WTC11 (cell line): Measurements from ENCODE around the gene MASP1. TPM values are rescaled to one million over a fixed set of nuclear protein-coding genes. Genes with fewer than 3 reads are reported as not detected.

Experiments used
- ATAC-seq: fragments of 200-7000 bp; cut with Tn5 transposase; 2 replicates; pipeline ENCODE4 v1.10.0; 2021; ENCODE audit warnings: mild to moderate bottlenecking, moderate library complexity
- CTCF ChIA-PET: fragments of 300-600 bp; sonication (Branson Sonifier 250); formaldehyde crosslinking; loops from one replicate; lab custom pipeline; 2021; ENCODE audit warnings: antibody characterized with exemption; lab: Charles Lee
- POLR2A ChIA-PET: fragments of 350-600 bp; sonication (Branson Sonifier 250); formaldehyde crosslinking; loops from one replicate; lab custom pipeline; 2021; ENCODE audit warnings: antibody characterized with exemption; lab: Charles Lee
- DNase-seq: peaks from one replicate; pipeline ENCODE4 v3.0.0; 2021; ENCODE audit warnings: low spot score
- H3K27ac Mint-ChIP-seq: 2 replicates; pipeline ENCODE4 v1.8.0; 2021; ENCODE audit warnings: mixed read lengths
- H3K27me3 Mint-ChIP-seq: 2 replicates; pipeline ENCODE4 v1.8.0; 2021; ENCODE audit warnings: low read depth, mild to moderate bottlenecking, moderate library complexity, mixed read lengths
- H3K36me3 Mint-ChIP-seq: 2 replicates; pipeline ENCODE4 v1.8.0; 2021; ENCODE audit warnings: mixed read lengths
- H3K4me1 Mint-ChIP-seq: 2 replicates; pipeline ENCODE4 v1.8.0; 2022; ENCODE audit warnings: mixed read lengths
- H3K4me3 Mint-ChIP-seq: 2 replicates; pipeline ENCODE4 v1.8.0; 2021; ENCODE audit warnings: mild to moderate bottlenecking, moderate library complexity, mixed read lengths
- H3K9me3 Mint-ChIP-seq: 2 replicates; pipeline ENCODE4 v1.8.0; 2021; ENCODE audit warnings: mixed read lengths
- GABPB1 ChIP-seq: sonication (generic); formaldehyde crosslinking; IDR thresholded peaks from 2 replicates; pipeline ENCODE4 v1.8.1; 2023; ENCODE audit warnings: mild to moderate bottlenecking, missing genetic modification reagents
- GTF2I ChIP-seq: fragments of 250-450 bp; sonication (Bioruptor Pico); conservative IDR thresholded peaks from 2 replicates; pipeline ENCODE4 v1.4.0; 2021; ENCODE audit warnings: mild to moderate bottlenecking
- IRF2 ChIP-seq: sonication (generic); formaldehyde crosslinking; IDR thresholded peaks from 2 replicates; pipeline ENCODE4 v1.8.0; 2022; ENCODE audit warnings: low read depth, missing genetic modification reagents, borderline replicate concordance
- MXD4 ChIP-seq: fragments of 250-450 bp; sonication (Bioruptor Pico); IDR thresholded peaks from 2 replicates; pipeline ENCODE4 v1.8.0; 2021; ENCODE audit warnings: mild to moderate bottlenecking, moderate library complexity, borderline replicate concordance
- NFATC4 ChIP-seq: fragments of 250-450 bp; sonication (Bioruptor Pico); IDR thresholded peaks from 2 replicates; pipeline ENCODE4 v1.9.0; 2021; ENCODE audit warnings: mild to moderate bottlenecking
- NFYB ChIP-seq: sonication (generic); formaldehyde crosslinking; conservative IDR thresholded peaks from 2 replicates; pipeline ENCODE4 v1.8.0; 2022; ENCODE audit warnings: low read depth, missing genetic modification reagents
- NR2C2 ChIP-seq: sonication (generic); formaldehyde crosslinking; IDR thresholded peaks from 2 replicates; pipeline ENCODE4 v1.8.0; 2022; ENCODE audit warnings: mild to moderate bottlenecking, missing genetic modification reagents
- RELA ChIP-seq: sonication (generic); formaldehyde crosslinking; IDR thresholded peaks from 2 replicates; pipeline ENCODE4 v1.8.1; 2022; ENCODE audit warnings: missing genetic modification reagents, mild to moderate bottlenecking, borderline replicate concordance
- SP1 ChIP-seq: sonication (generic); formaldehyde crosslinking; conservative IDR thresholded peaks from 2 replicates; pipeline ENCODE4 v1.8.1; 2022; ENCODE audit warnings: missing genetic modification reagents
- ZNF138 ChIP-seq: sonication (generic); formaldehyde crosslinking; conservative IDR thresholded peaks from 2 replicates; pipeline ENCODE4 v1.8.1; 2022; ENCODE audit warnings: mild to moderate bottlenecking, moderate library complexity, missing genetic modification reagents
- total RNA-seq: library from RNA; stranded (reverse); gene quantifications from 3 replicates; pipeline ENCODE4 v1.2.3, GENCODE V29; 2021
- TF ChIP-seq, protein P1 (sequence below): sonication (generic); formaldehyde crosslinking; IDR thresholded peaks from 2 replicates; pipeline ENCODE4 v1.8.0; 2022; ENCODE audit warnings: mild to moderate bottlenecking, missing genetic modification reagents
- TF ChIP-seq, protein P2 (sequence below): sonication (generic); formaldehyde crosslinking; IDR thresholded peaks from 2 replicates; pipeline ENCODE4 v1.8.1; 2023; ENCODE audit warnings: mild to moderate bottlenecking, missing genetic modification reagents
- TF ChIP-seq, protein P3 (sequence below): fragments of 200-600 bp; IDR thresholded peaks from 2 replicates; pipeline ENCODE4 v1.8.0; 2022; ENCODE audit warnings: antibody characterized with exemption
- TF ChIP-seq, protein P4 (sequence below): sonication (generic); formaldehyde crosslinking; IDR thresholded peaks from 2 replicates; pipeline ENCODE4 v1.8.1; 2023; ENCODE audit warnings: mild to moderate bottlenecking, missing genetic modification reagents, borderline replicate concordance
- TF ChIP-seq, protein P5 (sequence below): sonication (generic); formaldehyde crosslinking; conservative IDR thresholded peaks from 2 replicates; pipeline ENCODE4 v1.8.1; 2023; ENCODE audit warnings: mild to moderate bottlenecking, low read depth, missing genetic modification reagents, moderate library complexity
- TF ChIP-seq, protein P6 (sequence below): sonication (generic); formaldehyde crosslinking; IDR thresholded peaks from 2 replicates; pipeline ENCODE4 v1.8.0; 2022; ENCODE audit warnings: missing genetic modification reagents

The MASP1 gene
- total RNA-seq, 1 experiment from 2014 or later, result 2.2 TPM

DNA sequence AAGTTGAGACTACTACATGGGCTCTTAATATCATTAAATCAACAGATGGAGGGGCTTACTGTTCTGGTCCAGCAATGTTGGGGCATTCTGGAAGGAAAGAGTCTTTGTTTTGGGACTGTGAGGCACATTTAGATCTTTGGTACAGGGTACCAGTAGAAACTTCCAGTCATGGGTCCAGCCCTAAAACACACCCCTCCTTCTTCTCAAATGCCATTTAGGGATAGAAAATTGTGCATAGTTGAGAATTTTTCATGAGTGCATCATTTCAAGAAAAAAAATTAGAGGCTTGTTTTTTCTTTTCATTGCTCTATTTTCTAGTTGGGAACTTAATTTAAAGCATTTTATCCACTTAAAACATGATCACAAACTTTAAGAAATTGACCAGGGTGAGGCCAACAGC lies 98.4 kb downstream of the MASP1 start:
- no peak for TF ChIP-seq NFYB (CRISPR knock-in tag)
- TF ChIP-seq, protein P1, sequence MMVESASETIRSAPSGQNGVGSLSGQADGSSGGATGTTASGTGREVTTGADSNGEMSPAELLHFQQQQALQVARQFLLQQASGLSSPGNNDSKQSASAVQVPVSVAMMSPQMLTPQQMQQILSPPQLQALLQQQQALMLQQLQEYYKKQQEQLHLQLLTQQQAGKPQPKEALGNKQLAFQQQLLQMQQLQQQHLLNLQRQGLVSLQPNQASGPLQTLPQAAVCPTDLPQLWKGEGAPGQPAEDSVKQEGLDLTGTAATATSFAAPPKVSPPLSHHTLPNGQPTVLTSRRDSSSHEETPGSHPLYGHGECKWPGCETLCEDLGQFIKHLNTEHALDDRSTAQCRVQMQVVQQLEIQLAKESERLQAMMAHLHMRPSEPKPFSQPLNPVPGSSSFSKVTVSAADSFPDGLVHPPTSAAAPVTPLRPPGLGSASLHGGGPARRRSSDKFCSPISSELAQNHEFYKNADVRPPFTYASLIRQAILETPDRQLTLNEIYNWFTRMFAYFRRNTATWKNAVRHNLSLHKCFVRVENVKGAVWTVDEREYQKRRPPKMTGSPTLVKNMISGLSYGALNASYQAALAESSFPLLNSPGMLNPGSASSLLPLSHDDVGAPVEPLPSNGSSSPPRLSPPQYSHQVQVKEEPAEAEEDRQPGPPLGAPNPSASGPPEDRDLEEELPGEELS (CRISPR knock-in tag), result no peak
- TF ChIP-seq NFATC4, result no peak
- TF ChIP-seq, protein P2, sequence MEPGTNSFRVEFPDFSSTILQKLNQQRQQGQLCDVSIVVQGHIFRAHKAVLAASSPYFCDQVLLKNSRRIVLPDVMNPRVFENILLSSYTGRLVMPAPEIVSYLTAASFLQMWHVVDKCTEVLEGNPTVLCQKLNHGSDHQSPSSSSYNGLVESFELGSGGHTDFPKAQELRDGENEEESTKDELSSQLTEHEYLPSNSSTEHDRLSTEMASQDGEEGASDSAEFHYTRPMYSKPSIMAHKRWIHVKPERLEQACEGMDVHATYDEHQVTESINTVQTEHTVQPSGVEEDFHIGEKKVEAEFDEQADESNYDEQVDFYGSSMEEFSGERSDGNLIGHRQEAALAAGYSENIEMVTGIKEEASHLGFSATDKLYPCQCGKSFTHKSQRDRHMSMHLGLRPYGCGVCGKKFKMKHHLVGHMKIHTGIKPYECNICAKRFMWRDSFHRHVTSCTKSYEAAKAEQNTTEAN (CRISPR knock-in tag), result no peak
- TF ChIP-seq IRF2, result no peak
- no peak for TF ChIP-seq SP1 (CRISPR knock-in tag)
- TF ChIP-seq GABPB1 (CRISPR knock-in tag), result no peak
- TF ChIP-seq NR2C2, result no peak
- TF ChIP-seq, protein P3, sequence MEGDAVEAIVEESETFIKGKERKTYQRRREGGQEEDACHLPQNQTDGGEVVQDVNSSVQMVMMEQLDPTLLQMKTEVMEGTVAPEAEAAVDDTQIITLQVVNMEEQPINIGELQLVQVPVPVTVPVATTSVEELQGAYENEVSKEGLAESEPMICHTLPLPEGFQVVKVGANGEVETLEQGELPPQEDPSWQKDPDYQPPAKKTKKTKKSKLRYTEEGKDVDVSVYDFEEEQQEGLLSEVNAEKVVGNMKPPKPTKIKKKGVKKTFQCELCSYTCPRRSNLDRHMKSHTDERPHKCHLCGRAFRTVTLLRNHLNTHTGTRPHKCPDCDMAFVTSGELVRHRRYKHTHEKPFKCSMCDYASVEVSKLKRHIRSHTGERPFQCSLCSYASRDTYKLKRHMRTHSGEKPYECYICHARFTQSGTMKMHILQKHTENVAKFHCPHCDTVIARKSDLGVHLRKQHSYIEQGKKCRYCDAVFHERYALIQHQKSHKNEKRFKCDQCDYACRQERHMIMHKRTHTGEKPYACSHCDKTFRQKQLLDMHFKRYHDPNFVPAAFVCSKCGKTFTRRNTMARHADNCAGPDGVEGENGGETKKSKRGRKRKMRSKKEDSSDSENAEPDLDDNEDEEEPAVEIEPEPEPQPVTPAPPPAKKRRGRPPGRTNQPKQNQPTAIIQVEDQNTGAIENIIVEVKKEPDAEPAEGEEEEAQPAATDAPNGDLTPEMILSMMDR, result no peak
- TF ChIP-seq ZNF138 (CRISPR knock-in tag), result no peak
- no peak for TF ChIP-seq GTF2I (CRISPR knock-in tag)
- TF ChIP-seq MXD4 (CRISPR knock-in tag), result no peak
- TF ChIP-seq RELA, result no peak
- TF ChIP-seq, protein P4, sequence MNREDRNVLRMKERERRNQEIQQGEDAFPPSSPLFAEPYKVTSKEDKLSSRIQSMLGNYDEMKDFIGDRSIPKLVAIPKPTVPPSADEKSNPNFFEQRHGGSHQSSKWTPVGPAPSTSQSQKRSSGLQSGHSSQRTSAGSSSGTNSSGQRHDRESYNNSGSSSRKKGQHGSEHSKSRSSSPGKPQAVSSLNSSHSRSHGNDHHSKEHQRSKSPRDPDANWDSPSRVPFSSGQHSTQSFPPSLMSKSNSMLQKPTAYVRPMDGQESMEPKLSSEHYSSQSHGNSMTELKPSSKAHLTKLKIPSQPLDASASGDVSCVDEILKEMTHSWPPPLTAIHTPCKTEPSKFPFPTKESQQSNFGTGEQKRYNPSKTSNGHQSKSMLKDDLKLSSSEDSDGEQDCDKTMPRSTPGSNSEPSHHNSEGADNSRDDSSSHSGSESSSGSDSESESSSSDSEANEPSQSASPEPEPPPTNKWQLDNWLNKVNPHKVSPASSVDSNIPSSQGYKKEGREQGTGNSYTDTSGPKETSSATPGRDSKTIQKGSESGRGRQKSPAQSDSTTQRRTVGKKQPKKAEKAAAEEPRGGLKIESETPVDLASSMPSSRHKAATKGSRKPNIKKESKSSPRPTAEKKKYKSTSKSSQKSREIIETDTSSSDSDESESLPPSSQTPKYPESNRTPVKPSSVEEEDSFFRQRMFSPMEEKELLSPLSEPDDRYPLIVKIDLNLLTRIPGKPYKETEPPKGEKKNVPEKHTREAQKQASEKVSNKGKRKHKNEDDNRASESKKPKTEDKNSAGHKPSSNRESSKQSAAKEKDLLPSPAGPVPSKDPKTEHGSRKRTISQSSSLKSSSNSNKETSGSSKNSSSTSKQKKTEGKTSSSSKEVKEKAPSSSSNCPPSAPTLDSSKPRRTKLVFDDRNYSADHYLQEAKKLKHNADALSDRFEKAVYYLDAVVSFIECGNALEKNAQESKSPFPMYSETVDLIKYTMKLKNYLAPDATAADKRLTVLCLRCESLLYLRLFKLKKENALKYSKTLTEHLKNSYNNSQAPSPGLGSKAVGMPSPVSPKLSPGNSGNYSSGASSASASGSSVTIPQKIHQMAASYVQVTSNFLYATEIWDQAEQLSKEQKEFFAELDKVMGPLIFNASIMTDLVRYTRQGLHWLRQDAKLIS (CRISPR knock-in tag), result no peak
- TF ChIP-seq, protein P5, sequence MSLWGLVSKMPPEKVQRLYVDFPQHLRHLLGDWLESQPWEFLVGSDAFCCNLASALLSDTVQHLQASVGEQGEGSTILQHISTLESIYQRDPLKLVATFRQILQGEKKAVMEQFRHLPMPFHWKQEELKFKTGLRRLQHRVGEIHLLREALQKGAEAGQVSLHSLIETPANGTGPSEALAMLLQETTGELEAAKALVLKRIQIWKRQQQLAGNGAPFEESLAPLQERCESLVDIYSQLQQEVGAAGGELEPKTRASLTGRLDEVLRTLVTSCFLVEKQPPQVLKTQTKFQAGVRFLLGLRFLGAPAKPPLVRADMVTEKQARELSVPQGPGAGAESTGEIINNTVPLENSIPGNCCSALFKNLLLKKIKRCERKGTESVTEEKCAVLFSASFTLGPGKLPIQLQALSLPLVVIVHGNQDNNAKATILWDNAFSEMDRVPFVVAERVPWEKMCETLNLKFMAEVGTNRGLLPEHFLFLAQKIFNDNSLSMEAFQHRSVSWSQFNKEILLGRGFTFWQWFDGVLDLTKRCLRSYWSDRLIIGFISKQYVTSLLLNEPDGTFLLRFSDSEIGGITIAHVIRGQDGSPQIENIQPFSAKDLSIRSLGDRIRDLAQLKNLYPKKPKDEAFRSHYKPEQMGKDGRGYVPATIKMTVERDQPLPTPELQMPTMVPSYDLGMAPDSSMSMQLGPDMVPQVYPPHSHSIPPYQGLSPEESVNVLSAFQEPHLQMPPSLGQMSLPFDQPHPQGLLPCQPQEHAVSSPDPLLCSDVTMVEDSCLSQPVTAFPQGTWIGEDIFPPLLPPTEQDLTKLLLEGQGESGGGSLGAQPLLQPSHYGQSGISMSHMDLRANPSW (CRISPR knock-in tag), result no peak
- TF ChIP-seq, protein P6, sequence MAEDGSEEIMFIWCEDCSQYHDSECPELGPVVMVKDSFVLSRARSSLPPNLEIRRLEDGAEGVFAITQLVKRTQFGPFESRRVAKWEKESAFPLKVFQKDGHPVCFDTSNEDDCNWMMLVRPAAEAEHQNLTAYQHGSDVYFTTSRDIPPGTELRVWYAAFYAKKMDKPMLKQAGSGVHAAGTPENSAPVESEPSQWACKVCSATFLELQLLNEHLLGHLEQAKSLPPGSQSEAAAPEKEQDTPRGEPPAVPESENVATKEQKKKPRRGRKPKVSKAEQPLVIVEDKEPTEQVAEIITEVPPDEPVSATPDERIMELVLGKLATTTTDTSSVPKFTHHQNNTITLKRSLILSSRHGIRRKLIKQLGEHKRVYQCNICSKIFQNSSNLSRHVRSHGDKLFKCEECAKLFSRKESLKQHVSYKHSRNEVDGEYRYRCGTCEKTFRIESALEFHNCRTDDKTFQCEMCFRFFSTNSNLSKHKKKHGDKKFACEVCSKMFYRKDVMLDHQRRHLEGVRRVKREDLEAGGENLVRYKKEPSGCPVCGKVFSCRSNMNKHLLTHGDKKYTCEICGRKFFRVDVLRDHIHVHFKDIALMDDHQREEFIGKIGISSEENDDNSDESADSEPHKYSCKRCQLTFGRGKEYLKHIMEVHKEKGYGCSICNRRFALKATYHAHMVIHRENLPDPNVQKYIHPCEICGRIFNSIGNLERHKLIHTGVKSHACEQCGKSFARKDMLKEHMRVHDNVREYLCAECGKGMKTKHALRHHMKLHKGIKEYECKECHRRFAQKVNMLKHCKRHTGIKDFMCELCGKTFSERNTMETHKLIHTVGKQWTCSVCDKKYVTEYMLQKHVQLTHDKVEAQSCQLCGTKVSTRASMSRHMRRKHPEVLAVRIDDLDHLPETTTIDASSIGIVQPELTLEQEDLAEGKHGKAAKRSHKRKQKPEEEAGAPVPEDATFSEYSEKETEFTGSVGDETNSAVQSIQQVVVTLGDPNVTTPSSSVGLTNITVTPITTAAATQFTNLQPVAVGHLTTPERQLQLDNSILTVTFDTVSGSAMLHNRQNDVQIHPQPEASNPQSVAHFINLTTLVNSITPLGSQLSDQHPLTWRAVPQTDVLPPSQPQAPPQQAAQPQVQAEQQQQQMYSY, result no peak
- ChIA-PET CTCF (no interaction called here), POLR2A (no interaction called here)
- ATAC-seq (no peak), DNase-seq (no peak)
- Mint-ChIP-seq H3K36me3 (peaks cover 22% of the 10 kb centered on the region), H3K27ac (no peak overlapping the region), H3K4me1 (peaks cover 28% of the 10 kb centered on the region), H3K9me3 (peaks cover 23% of the 10 kb centered on the region), H3K27me3 (peaks cover 2% of the 10 kb centered on the region; the same call in 1 of the 2 replicates), H3K4me3 (no peak overlapping the region)
